Astrocyte of the hippocampus (primary cell): ENCODE data around the gene ZBTB46.

ENCODE experiments used
- DNase-seq: peaks from one replicate; pipeline ENCODE4 v3.0.0; 2011; ENCODE audit warnings: low read depth, low spot score

ZBTB46 gene

GRCh38 chr20:63696306-63696627 lies 134.8 kb downstream of the ZBTB46 start:
- peak; percentile 73 for DNase-seq

GRCh38 chr20:63695424-63696305 lies 135.4 kb downstream of the ZBTB46 start:
- DNase-seq: no peak

GRCh38 chr20:63694584-63695423 lies 136.3 kb downstream of the ZBTB46 start:
- DNase-seq: no peak

- DNase-seq: no peak
Measured at GRCh38 chr20:63693733-63694583, 137.1 kb downstream of the ZBTB46 start.
